Skeletal muscle satellite cell (primary cell): ENCODE measurements around the gene KCTD1.

Source experiments
- H3K27me3 ChIP-seq: 2 replicates; pipeline ENCODE4 v1.7.0; 2013; ENCODE audit warnings: low read length; ENCODE audit not compliant: control insufficient read depth, insufficient read depth
- H3K36me3 ChIP-seq: 2 replicates; pipeline ENCODE4 v1.7.0; 2013; ENCODE audit warnings: mild to moderate bottlenecking, control low read depth, low read length; ENCODE audit not compliant: insufficient read depth
- H3K4me1 ChIP-seq: 2 replicates; pipeline ENCODE4 v1.7.0; 2013; ENCODE audit warnings: low read length; ENCODE audit not compliant: control insufficient read depth, insufficient read depth
- H3K4me2 ChIP-seq: 2 replicates; pipeline ENCODE4 v1.7.0; 2013; ENCODE audit warnings: mild to moderate bottlenecking, low read length
- H3K4me3 ChIP-seq: 2 replicates; pipeline ENCODE4 v1.7.0; 2013; ENCODE audit warnings: low read length
- H3K9ac ChIP-seq: 2 replicates; pipeline ENCODE4 v1.7.0; 2013; ENCODE audit warnings: mild to moderate bottlenecking, low read depth, low read length, moderate library complexity
- H3K9me3 ChIP-seq: replicated peaks from 2 replicates; pipeline ENCODE4 v1.7.0; 2013; ENCODE audit warnings: mild to moderate bottlenecking, control low read depth, low read length

Gene KCTD1

GRCh38 chr18:26532367-26533340, 15.7 kb downstream of the KCTD1 start:
- Histone ChIP-seq H3K4me3 (no peak overlapping the region), H3K4me2 (no peak overlapping the region), H3K36me3 (no peaks in the 10 kb centered on the region), H3K27me3 (no peaks in the 10 kb centered on the region), H3K4me1 (no peaks in the 10 kb centered on the region), H3K9ac (no peak overlapping the region), H3K9me3 (no peaks in the 10 kb centered on the region)

- Histone ChIP-seq H3K4me3 (no peak overlapping the region), H3K9ac (no peak overlapping the region), H3K36me3 (no peaks in the 10 kb centered on the region), H3K4me1 (no peaks in the 10 kb centered on the region), H3K9me3 (no peaks in the 10 kb centered on the region), H3K4me2 (no peak overlapping the region), H3K27me3 (no peaks in the 10 kb centered on the region)
Observed at GRCh38 chr18:26531605-26532298, 16.6 kb downstream of the KCTD1 start.

GRCh38 chr18:26526966-26527234, 21.5 kb downstream of the KCTD1 start:
- Histone ChIP-seq H3K4me1 (no peaks in the 10 kb centered on the region), H3K27me3 (no peaks in the 10 kb centered on the region), H3K36me3 (no peaks in the 10 kb centered on the region), H3K9ac (no peak overlapping the region), H3K4me2 (no peak overlapping the region), H3K4me3 (no peak overlapping the region), H3K9me3 (no peaks in the 10 kb centered on the region)

GRCh38 chr18:26526128-26526965, 22.0 kb downstream of the KCTD1 start:
- Histone ChIP-seq H3K9me3 (no peaks in the 10 kb centered on the region), H3K4me1 (no peaks in the 10 kb centered on the region), H3K36me3 (no peaks in the 10 kb centered on the region), H3K4me2 (no peak overlapping the region), H3K9ac (no peak overlapping the region), H3K4me3 (no peak overlapping the region), H3K27me3 (no peaks in the 10 kb centered on the region)

DNA sequence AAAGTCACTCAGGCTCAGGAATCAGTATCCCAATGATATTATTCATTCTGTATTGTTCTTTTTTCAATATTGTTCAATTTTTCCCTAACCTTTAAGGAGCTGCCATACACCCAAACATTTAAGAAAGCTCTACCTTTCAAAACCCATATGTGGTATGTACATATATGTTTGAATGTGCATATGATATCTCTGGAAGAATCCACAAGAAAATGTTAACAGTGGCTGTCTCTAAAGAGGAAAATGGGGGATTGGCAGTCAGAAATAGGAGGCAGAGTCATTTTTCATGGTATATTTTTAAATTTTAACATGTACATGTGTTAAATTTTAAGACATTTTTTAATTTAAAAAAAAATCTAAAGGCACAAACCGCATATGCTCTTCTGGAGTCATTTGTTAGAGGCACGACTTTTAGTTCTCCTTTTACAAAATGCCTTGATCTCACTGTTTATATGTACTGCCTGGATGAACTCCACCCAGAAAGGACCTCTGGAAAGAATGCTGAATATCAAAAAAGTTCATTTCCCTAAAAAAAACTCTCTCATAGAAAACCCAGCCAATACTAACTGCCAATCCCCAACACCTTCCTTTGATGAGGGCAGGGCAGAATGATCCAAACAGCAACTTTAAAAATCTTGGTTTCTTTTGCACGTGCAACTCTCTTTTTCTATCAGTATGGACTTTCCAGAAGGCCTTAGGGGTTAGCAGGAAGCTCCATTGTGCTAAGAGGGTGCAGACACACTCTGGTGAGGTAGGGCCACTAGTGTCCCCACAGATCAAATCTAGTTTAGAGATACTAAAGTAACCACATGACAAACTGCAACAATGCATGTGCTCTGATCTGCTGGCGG, 23.6 kb downstream of the KCTD1 start:
- no peak overlapping the region for H3K4me2 ChIP-seq

DNA sequence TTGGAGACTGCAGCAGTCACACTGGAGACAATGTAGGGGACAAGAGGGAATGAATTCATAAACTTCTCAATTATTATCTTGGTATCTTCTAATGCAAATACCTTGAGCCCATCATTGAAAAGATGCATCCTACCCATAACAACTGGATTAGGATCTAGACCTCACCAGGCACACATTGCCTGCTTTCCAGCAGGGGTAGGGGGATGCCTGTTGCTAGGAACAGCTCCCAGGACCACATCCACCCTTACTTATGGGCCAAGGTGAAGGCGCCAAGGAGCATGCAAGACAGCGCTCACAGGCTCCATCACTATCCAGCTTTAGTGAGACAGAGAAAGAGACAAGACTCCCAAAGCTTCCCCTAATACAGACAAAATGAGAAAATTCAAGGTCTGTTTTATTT, 24.4 kb downstream of the KCTD1 start:
- H3K27me3 ChIP-seq = no peaks in the 10 kb centered on the region
- no peaks in the 10 kb centered on the region for H3K36me3 ChIP-seq
- H3K4me2 ChIP-seq = no peak overlapping the region
- no peaks in the 10 kb centered on the region for H3K9me3 ChIP-seq
- H3K9ac ChIP-seq = no peak overlapping the region
- no peak overlapping the region for H3K4me3 ChIP-seq
- no peaks in the 10 kb centered on the region for H3K4me1 ChIP-seq

More for the DNA sequence above, 23.6 kb downstream of the KCTD1 start:
- H3K4me1 ChIP-seq = no peaks in the 10 kb centered on the region
- no peak overlapping the region for H3K4me3 ChIP-seq
- H3K36me3 ChIP-seq = no peaks in the 10 kb centered on the region
- no peak overlapping the region for H3K9ac ChIP-seq
- H3K27me3 ChIP-seq = no peaks in the 10 kb centered on the region
- no peaks in the 10 kb centered on the region for H3K9me3 ChIP-seq

DNA sequence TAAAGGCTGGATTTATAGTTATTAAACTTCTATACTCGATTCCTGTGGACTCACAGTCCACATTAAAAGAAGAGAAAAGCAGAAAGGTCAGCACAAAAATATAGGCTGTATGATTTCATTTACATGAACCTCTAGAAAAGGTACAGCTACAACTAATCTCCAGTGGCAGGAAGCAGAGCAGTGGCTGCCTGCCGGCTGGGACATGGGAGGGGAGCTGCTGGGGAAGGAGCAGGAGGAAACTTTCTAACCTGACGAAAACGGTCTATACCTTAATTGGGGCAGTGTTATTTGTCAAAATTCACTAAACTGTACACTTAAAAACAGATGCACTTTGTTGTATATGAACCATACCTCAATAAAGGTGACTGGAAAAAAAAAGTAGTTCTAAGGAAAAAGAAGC, 26.7 kb downstream of the KCTD1 start:
- no peak overlapping the region for H3K9ac ChIP-seq
- H3K4me2 ChIP-seq = no peak overlapping the region
- no peaks in the 10 kb centered on the region for H3K36me3 ChIP-seq
- no peaks in the 10 kb centered on the region for H3K4me1 ChIP-seq
- H3K9me3 ChIP-seq = no peaks in the 10 kb centered on the region
- H3K27me3 ChIP-seq = no peaks in the 10 kb centered on the region
- no peak overlapping the region for H3K4me3 ChIP-seq

DNA sequence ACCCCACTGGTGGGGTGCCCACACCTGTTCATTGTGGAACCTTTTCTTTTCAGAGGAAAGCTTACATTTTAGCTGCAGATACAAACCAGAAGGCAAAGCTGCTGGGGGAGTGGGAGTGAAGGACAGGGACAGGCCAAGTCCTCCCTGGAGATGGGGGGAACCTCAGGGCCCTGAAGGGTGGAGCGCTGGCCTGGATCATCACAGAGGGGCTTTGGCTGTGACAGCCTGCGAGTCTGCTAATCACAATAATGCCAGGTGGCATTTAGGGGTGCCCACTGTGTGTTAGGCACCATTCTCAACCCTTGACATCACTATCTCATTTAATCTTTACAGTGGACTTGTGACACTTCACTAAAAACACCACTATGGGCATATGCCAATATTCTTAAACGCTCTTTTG, 27.4 kb downstream of the KCTD1 start:
- Histone ChIP-seq H3K9ac (no peak overlapping the region), H3K4me3 (no peak overlapping the region), H3K4me1 (no peaks in the 10 kb centered on the region), H3K9me3 (no peaks in the 10 kb centered on the region), H3K27me3 (no peaks in the 10 kb centered on the region), H3K4me2 (no peak overlapping the region), H3K36me3 (no peaks in the 10 kb centered on the region)

DNA sequence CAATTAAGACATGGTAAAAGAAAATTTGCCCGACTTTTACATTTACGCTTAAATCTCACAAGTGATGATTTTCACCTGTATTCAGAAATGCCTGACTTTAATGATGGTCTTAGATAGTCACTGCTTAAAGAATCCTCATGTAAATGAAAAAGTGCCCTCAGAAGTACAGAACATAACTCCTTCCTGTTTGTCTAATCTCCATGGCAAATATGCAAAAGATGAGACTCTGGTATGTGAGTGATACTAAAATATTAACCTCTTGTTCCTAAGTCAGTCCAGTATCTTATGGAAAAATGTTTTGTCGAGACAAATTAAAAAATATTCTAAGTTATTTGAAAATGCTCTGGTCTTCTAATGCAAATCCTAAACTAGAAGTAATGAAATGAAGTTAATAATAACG, 29.2 kb downstream of the KCTD1 start:
- H3K27me3 ChIP-seq = no peaks in the 10 kb centered on the region
- no peaks in the 10 kb centered on the region for H3K36me3 ChIP-seq
- no peaks in the 10 kb centered on the region for H3K9me3 ChIP-seq
- no peak overlapping the region for H3K9ac ChIP-seq
- H3K4me2 ChIP-seq = no peak overlapping the region
- H3K4me3 ChIP-seq = no peak overlapping the region
- peaks cover 1% of the 10 kb centered on the region for H3K4me1 ChIP-seq

GRCh38 chr18:26516964-26517363, 31.4 kb downstream of the KCTD1 start:
- Histone ChIP-seq H3K9ac (no peak overlapping the region), H3K27me3 (no peaks in the 10 kb centered on the region), H3K4me1 (peaks cover 10% of the 10 kb centered on the region), H3K9me3 (no peaks in the 10 kb centered on the region), H3K36me3 (no peaks in the 10 kb centered on the region), H3K4me3 (no peak overlapping the region), H3K4me2 (no peak overlapping the region)
